WERI-Rb-1 (cell line): ENCODE measurements around the gene FSTL4.

ENCODE experiments used
- DNase-seq: peaks from one replicate; pipeline ENCODE4 v3.0.0-alpha.2; 2020
- H3K27ac ChIP-seq: fragments of 250-450 bp; sonication (Bioruptor Pico); 2 replicates; pipeline ENCODE4 v1.5.1; 2020; ENCODE audit warnings: mild to moderate bottlenecking, moderate library complexity
- H3K27me3 ChIP-seq: fragments of 250-450 bp; sonication (Bioruptor Pico); 2 replicates; pipeline ENCODE4 v1.5.1; 2021; ENCODE audit warnings: mild to moderate bottlenecking, low read depth, moderate library complexity; ENCODE audit not compliant: insufficient read depth, severe bottlenecking
- H3K36me3 ChIP-seq: fragments of 250-450 bp; sonication (Bioruptor Pico); 2 replicates; pipeline ENCODE4 v1.5.1; 2020; ENCODE audit warnings: mild to moderate bottlenecking, moderate library complexity
- H3K4me3 ChIP-seq: 2 replicates; pipeline ENCODE4 v1.5.1; 2011; ENCODE audit warnings: low read depth, mild to moderate bottlenecking, control low read depth, low read length
- H3K9me3 ChIP-seq: fragments of 250-450 bp; sonication (Bioruptor Pico); 2 replicates; pipeline ENCODE4 v1.5.1; 2021; ENCODE audit warnings: mild to moderate bottlenecking, moderate library complexity; ENCODE audit not compliant: severe bottlenecking
- CTCF ChIP-seq: IDR thresholded peaks from 2 replicates; pipeline ENCODE4 v1.5.1; 2011; ENCODE audit warnings: low read depth, mild to moderate bottlenecking, control low read depth, inconsistent platforms, low read length

FSTL4 gene

GRCh38 chr5:133469252-133469651 is 143.1 kb downstream of the FSTL4 start:
- no peaks in the 10 kb centered on the region for H3K36me3 ChIP-seq
- H3K27me3 ChIP-seq: no peaks in the 10 kb centered on the region
- TF ChIP-seq CTCF: no peak
- no peak overlapping the region for H3K4me3 ChIP-seq
- DNase-seq: no peak
- H3K9me3 ChIP-seq: no peaks in the 10 kb centered on the region
- H3K27ac ChIP-seq: no peak overlapping the region

- Histone ChIP-seq H3K27me3 (no peaks in the 10 kb centered on the region), H3K36me3 (no peaks in the 10 kb centered on the region), H3K27ac (no peak overlapping the region), H3K4me3 (no peak overlapping the region), H3K9me3 (no peaks in the 10 kb centered on the region)
- DNase-seq: no peak
- TF ChIP-seq CTCF: no peak
These were observed 143.7 kb downstream of the FSTL4 start for GRCh38 chr5:133468596-133468995.

- Histone ChIP-seq H3K27ac (no peak overlapping the region), H3K36me3 (no peaks in the 10 kb centered on the region), H3K27me3 (no peaks in the 10 kb centered on the region), H3K4me3 (no peak overlapping the region), H3K9me3 (no peaks in the 10 kb centered on the region)
- DNase-seq: no peak
- no peak for TF ChIP-seq CTCF
These were observed 144.4 kb downstream of the FSTL4 start for GRCh38 chr5:133467826-133468463.

GRCh38 chr5:133467335-133467779 is 145.0 kb downstream of the FSTL4 start:
- TF ChIP-seq CTCF: no peak
- Histone ChIP-seq H3K36me3 (no peaks in the 10 kb centered on the region), H3K27ac (0 out of 2 replicates have a peak overlapping the region, but pooled peaks have one; percentile 28), H3K9me3 (no peaks in the 10 kb centered on the region), H3K27me3 (no peaks in the 10 kb centered on the region), H3K4me3 (no peak overlapping the region)
- no peak for DNase-seq

GRCh38 chr5:133466556-133467334 is 145.6 kb downstream of the FSTL4 start:
- Histone ChIP-seq H3K27me3 (no peaks in the 10 kb centered on the region), H3K9me3 (no peaks in the 10 kb centered on the region), H3K27ac (0 out of 2 replicates have a peak overlapping the region, but pooled peaks have one; percentile 28), H3K4me3 (no peak overlapping the region), H3K36me3 (no peaks in the 10 kb centered on the region)
- no peak for DNase-seq
- no peak for TF ChIP-seq CTCF
